Dermis microvascular lymphatic vessel endothelial cell (primary cell): ENCODE measurements around the gene TMCC1. TPM values are rescaled to one million over a fixed set of nuclear protein-coding genes. Genes with fewer than 3 reads are reported as not detected.

Experiments
- DNase-seq, 2 donors: peaks; one replicate each; pipeline versions ENCODE4 v3.0.0 to v3.0.0-alpha.2; 2010; ENCODE audit warnings: low read depth in 2 of 2
- total RNA-seq: library from RNA; depleted of rRNA; stranded (reverse); fragments of >200 nt; gene quantifications from 2 replicates; pipeline ENCODE4 v1.2.1, GENCODE V29; 2014

The TMCC1 gene
- total RNA-seq, 1 donor from 2014 or later = 34.7 TPM

GRCh38 chr3:129602309-129602708 lies 291.2 kb downstream of the TMCC1 start:
- DNase-seq = peak in 1 of 2 donors; percentile 52

- DNase-seq = no peak
Observed at GRCh38 chr3:129601713-129602112, 291.8 kb downstream of the TMCC1 start.

- DNase-seq = no peak
Observed at GRCh38 chr3:129600348-129600747, 293.2 kb downstream of the TMCC1 start.

- DNase-seq = peak; percentile 82 to 98
Observed at GRCh38 chr3:129599607-129600006, 293.9 kb downstream of the TMCC1 start.

GRCh38 chr3:129599073-129599472 lies 294.4 kb downstream of the TMCC1 start:
- peak in 1 of 2 donors; percentile 77 for DNase-seq

GRCh38 chr3:129598484-129598883 lies 295.0 kb downstream of the TMCC1 start:
- no peak for DNase-seq

- DNase-seq = peak in 1 of 2 donors; percentile 36
Observed at GRCh38 chr3:129598000-129598381, 295.5 kb downstream of the TMCC1 start.

Other genes with a start within 250 kb of the TMCC1 start
- not detected in 2 replicates for gene TRH, start 81.0 kb upstream of the TMCC1 start, total RNA-seq
- 0.13 TPM in 1 of 2 replicates, not detected in the other for gene ALG1L2, start 188.1 kb upstream of the TMCC1 start, total RNA-seq